B cell (primary cell): ENCODE measurements around the gene DEDD2. TPM values are rescaled to one million over a fixed set of nuclear protein-coding genes. Genes with fewer than 3 reads are reported as not detected.

ENCODE experiments used
- ATAC-seq: fragments of 200-7000 bp; cut with Tn5 transposase; one replicate; pipeline ENCODE4 v1.10.0; 2021; ENCODE audit warnings: low read depth, mild to moderate bottlenecking, moderate number of reproducible peaks, moderate library complexity
- CTCF ChIA-PET: fragments of 350-600 bp; sonication (Branson Sonifier 250); formaldehyde crosslinking; loops from one replicate; lab custom pipeline; 2021; ENCODE audit warnings: antibody characterized with exemption, inconsistent platforms; lab: Charles Lee
- POLR2A ChIA-PET: fragments of 350-600 bp; sonication (Branson Sonifier 250); formaldehyde crosslinking; loops from one replicate; lab custom pipeline; 2021; ENCODE audit warnings: antibody characterized with exemption; lab: Charles Lee
- DNase-seq: peaks from one replicate; pipeline ENCODE4 v3.0.0; 2013
- H2AFZ ChIP-seq: 2 replicates; pipeline ENCODE4 v1.6.1; 2012; ENCODE audit warnings: mild to moderate bottlenecking, low read depth, low read length; ENCODE audit not compliant: insufficient read depth, poor library complexity, severe bottlenecking
- H3K27ac ChIP-seq, 2 donors: 1 replicate in 1 of 2; 2 replicates in 1 of 2; pipeline ENCODE4 v1.5.1; 2012 to 2013; ENCODE audit warnings: low read length in 2 of 2, mild to moderate bottlenecking in 2 of 2, moderate library complexity in 1 of 2
- H3K27me3 ChIP-seq, 4 experiments: fragments of 200-600 bp in 1 of 4; sonication (generic) in 1 of 4; replicated peaks in 1 of 4; 1 replicate in 2 of 4; 2 replicates in 2 of 4; pipeline versions ENCODE4 v1.6.1 to v1.7.0; 2013 to 2016; ENCODE audit warnings: low read length in 3 of 4, mild to moderate bottlenecking in 2 of 4, mixed read lengths in 1 of 4, moderate library complexity in 1 of 4; ENCODE audit not compliant: insufficient read depth in 4 of 4, control insufficient read depth in 3 of 4; ENCODE audit errors: control extremely low read depth in 1 of 4
- H3K36me3 ChIP-seq, 2 experiments: replicated peaks in 1 of 2; 1 replicate in 1 of 2; 2 replicates in 1 of 2; pipeline versions ENCODE4 v1.6.1 to v1.7.1; 2013; ENCODE audit warnings: low read length in 1 of 2; ENCODE audit not compliant: insufficient read depth in 2 of 2, control insufficient read depth in 1 of 2; ENCODE audit errors: control extremely low read depth in 1 of 2, extremely low read depth in 1 of 2
- H3K4me1 ChIP-seq, 2 donors: fragments of 200-600 bp in 1 of 2; sonication (generic) in 1 of 2; 1 replicate in 1 of 2; 2 replicates in 1 of 2; pipeline versions ENCODE4 v1.5.1 to v1.6.1; 2013 to 2017; ENCODE audit warnings: low read length in 2 of 2; ENCODE audit not compliant: control insufficient read depth in 2 of 2, insufficient read depth in 2 of 2
- H3K4me2 ChIP-seq: replicated peaks from 2 replicates; pipeline ENCODE3; 2012; ENCODE audit warnings: mild to moderate bottlenecking, low read depth, low read length; ENCODE audit not compliant: poor library complexity, severe bottlenecking
- H3K4me3 ChIP-seq, 5 experiments: fragments of 200-600 bp in 1 of 5; sonication (generic) in 1 of 5; 1 replicate in 3 of 5; 2 replicates in 2 of 5; pipeline versions ENCODE4 v1.5.1 to v1.7.0; 2011 to 2016; ENCODE audit warnings: low read length in 4 of 5, mild to moderate bottlenecking in 4 of 5, low read depth in 2 of 5, control low read depth in 1 of 5, moderate library complexity in 1 of 5; ENCODE audit not compliant: insufficient read depth in 1 of 5; ENCODE audit errors: control extremely low read depth in 1 of 5, extremely low read depth in 1 of 5
- H3K79me2 ChIP-seq: fragments of 200-600 bp; sonication (generic); one replicate; pipeline ENCODE4 v1.6.0; 2016; ENCODE audit warnings: low read length; ENCODE audit not compliant: control insufficient read depth, insufficient read depth
- H3K9ac ChIP-seq: fragments of 200-600 bp; sonication (generic); 2 replicates; pipeline ENCODE4 v1.6.1; 2017; ENCODE audit warnings: mild to moderate bottlenecking, low read length, moderate library complexity
- H3K9me3 ChIP-seq, 3 donors: one replicate each; pipeline versions ENCODE4 v1.6.1 to v1.7.1; 2013; ENCODE audit warnings: low read length in 2 of 3; ENCODE audit not compliant: control insufficient read depth in 2 of 3, insufficient read depth in 1 of 3; ENCODE audit errors: control extremely low read depth in 1 of 3
- H4K20me1 ChIP-seq: 2 replicates; pipeline ENCODE4 v1.6.0; 2012; ENCODE audit warnings: mild to moderate bottlenecking, low read length; ENCODE audit not compliant: insufficient read depth, control insufficient read depth, poor library complexity, severe bottlenecking
- H3K27ac Mint-ChIP-seq: one replicate; pipeline ENCODE4 v1.8.0; 2021; ENCODE audit warnings: mixed read lengths
- H3K27me3 Mint-ChIP-seq: one replicate; pipeline ENCODE4 v1.8.0; 2021; ENCODE audit warnings: mixed read lengths
- H3K4me1 Mint-ChIP-seq: one replicate; pipeline ENCODE4 v1.8.0; 2021; ENCODE audit warnings: mixed read lengths
- H3K4me3 Mint-ChIP-seq: one replicate; pipeline ENCODE4 v1.8.0; 2021; ENCODE audit warnings: mixed read lengths
- H3K9me3 Mint-ChIP-seq: one replicate; pipeline ENCODE4 v1.8.0; 2022; ENCODE audit warnings: mixed read lengths; ENCODE audit not compliant: insufficient read depth
- CTCF ChIP-seq: fragments of 200-600 bp; IDR thresholded peaks from one replicate; pipeline ENCODE4 v1.8.0; 2022; ENCODE audit warnings: antibody characterized with exemption, mild to moderate bottlenecking
- EZH2 ChIP-seq: IDR thresholded peaks from 2 replicates; pipeline ENCODE4 v1.6.1; 2012; ENCODE audit warnings: borderline replicate concordance, low read depth, mild to moderate bottlenecking, moderate library complexity, low read length; ENCODE audit not compliant: insufficient read depth, poor library complexity, severe bottlenecking
- WGBS: methylation state at CpG from one replicate; pipeline ENCODE4 v1.1.5; 2013; ENCODE audit warnings: missing lambda C conversion rate; ENCODE audit not compliant: insufficient coverage; 5-methylcytosine and 5-hydroxymethylcytosine counted together
- intact Hi-C: fragments of 100-400 bp; cut with micrococcal nuclease; formaldehyde crosslinking; loops from one replicate; pipeline ENCODE4 v1.10.0; 2022
- polyA plus RNA-seq: library from polyadenylated mRNA; depleted of rRNA; stranded (reverse); fragments of >200 nt; gene quantifications from 2 replicates; pipeline ENCODE4 v1.2.3, GENCODE V29; 2012
- total RNA-seq, 2 donors: library from RNA; stranded (reverse); fragments of 120-200 nt in 1 of 2; gene quantifications; 1 replicate in 1 of 2; 2 replicates in 1 of 2; pipeline versions ENCODE4 v1.2.3 to v1.2.4, GENCODE V29; 2013 to 2022

Gene DEDD2
- total and polyA plus RNA-seq, 2 donors (not counting 1 experiment from before 2014, with no cell fraction given): 52.8 to 90.6 TPM

- peaks cover 21 to 43% of the 10 kb centered on the region in 2 donors for H3K4me1 ChIP-seq
- no peak overlapping the region for H3K27ac ChIP-seq
- H3K36me3 ChIP-seq: no peaks in the 10 kb centered on the region
- ChIA-PET CTCF (interaction anchor here (0.5 to 3.2 kb wide), 21 partner anchors 10 to 103 kb away, joined by 3 to 32 read pairs (median 4); partner anchors contain the start of gene POU2F2), POLR2A (interaction anchor here (0.6 to 1.4 kb wide), 8 partner anchors 18 to 1852 kb away, joined by 3 to 6 read pairs (median 4); partner anchors contain the start of gene DEDD2)
- ATAC-seq (no peak), DNase-seq (peak; percentile 50)
- Mint-ChIP-seq H3K9me3 (no peaks in the 10 kb centered on the region), H3K4me3 (peak overlapping the region; percentile 91), H3K4me1 (peaks cover 10% of the 10 kb centered on the region), H3K27ac (no peak overlapping the region), H3K27me3 (peaks cover 20% of the 10 kb centered on the region)
- peaks cover 0 to 49% (median 39%) of the 10 kb centered on the region in 4 experiments for H3K27me3 ChIP-seq
- peak overlapping the region; percentile 98 for H3K4me2 ChIP-seq
- intact Hi-C loops: loop anchor here (2.0 kb wide), 2 partner anchors 41 to 67 kb away; partner anchors contain the start of genes DEDD2 and GSK3A
- H3K4me3 ChIP-seq: peak overlapping the region in 4 of 5 experiments; percentile 28 to 83 (median 51)
- 2% methylated on average over 24 of the region's 34 CpGs for WGBS
- H2AFZ ChIP-seq: peak overlapping the region; percentile 79
- H4K20me1 ChIP-seq: peaks cover 39% of the 10 kb centered on the region
- H3K9me3 ChIP-seq: no peaks in the 10 kb centered on the region
- H3K79me2 ChIP-seq: peaks cover 18% of the 10 kb centered on the region
- peak overlapping the region; percentile 70 for H3K9ac ChIP-seq
- TF ChIP-seq EZH2 (no peak), CTCF (no peak)
These were observed 41.4 kb downstream of the DEDD2 start for GRCh38 chr19:42175952-42176648.
